Activated CD4-positive, alpha-beta T cell treated with anti-CD3 and anti-CD28 coated beads, Interleukin-2, amount 50 U/mL, for 1 hour (primary cell): ENCODE results near the gene CYP27B1.

ENCODE experiments used
- DNase-seq: peaks from one replicate; pipeline ENCODE4 v3.0.0-alpha.2; 2020

CYP27B1 gene

DNA sequence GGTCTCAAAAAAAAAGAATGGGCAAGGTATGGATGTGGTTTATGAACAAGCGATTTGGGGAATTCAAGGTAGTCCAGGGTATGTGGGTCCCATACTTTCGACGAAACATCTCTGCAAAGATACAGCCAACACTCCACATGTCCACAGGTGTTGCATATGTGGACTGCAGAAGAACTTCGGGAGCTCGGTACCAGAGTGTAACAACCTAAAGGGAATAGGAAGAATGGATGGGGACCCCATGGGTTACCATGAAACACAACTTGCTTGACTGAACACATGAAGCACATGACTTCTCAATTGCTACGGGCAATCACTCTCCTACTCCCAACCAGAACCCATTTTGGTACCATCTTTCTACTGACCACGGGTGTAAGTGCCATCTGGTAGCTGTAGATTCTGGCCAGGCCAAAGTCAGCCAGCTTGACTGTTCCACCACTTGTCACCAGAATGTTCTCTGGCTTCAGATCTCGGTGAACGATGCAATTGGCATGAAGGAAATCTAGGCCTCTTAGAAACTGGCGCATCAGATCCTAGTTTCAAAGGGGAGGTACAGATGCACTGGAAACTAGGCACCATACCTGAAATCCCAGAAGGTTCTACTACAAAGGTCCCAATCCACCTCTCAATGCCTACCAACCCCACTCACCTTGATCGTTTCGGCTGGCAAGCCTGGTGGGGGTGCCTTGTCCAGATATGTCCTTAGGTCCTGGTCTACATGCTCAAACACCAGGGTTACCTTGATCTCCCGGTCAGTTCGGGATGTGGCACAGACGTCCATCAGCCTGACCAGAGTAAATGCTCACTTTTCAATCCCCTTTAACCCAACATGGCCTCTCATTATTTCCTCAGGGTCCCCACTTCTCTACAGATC lies 16.1 kb downstream of the CYP27B1 start:
- no peak for DNase-seq

DNA sequence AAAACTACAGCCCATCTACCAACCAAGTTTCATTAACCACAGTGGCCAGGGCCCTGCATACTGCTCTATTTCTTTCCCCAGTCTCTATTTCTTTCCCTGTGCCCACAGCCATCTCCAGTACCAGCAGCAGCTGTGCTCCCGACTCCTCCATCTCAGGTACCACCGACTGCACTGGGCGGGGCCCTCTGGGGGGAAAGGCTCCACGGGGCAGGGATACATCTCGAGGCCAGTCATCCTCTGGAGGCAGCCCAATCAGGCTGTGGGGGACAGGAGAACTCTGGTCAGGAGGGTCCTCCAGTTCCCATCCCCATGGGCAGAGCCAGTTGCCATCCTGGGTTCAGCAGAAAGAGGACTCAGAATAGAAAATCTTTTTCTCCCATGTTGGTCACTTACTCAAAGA lies 17.8 kb downstream of the CYP27B1 start:
- no peak for DNase-seq

DNA sequence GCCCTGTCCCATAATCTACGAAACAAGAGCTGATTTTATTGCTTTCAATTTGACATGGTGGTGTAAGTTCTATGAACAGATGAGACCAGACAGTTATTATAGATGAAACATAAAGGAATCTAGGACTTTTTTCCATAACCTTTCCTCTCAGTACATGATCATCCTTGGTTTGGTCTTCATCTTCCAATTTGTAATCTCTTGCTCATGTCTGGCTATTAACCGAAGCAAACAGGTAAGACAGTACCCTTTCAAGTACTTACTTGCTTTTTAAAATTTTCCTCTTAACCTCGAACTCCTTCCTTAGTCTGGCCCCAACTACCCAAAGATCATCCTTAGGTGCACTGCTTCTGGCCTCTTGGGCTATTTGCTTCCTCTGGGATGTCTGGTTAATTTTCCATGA lies 20.9 kb downstream of the CYP27B1 start:
- no peak for DNase-seq

DNA sequence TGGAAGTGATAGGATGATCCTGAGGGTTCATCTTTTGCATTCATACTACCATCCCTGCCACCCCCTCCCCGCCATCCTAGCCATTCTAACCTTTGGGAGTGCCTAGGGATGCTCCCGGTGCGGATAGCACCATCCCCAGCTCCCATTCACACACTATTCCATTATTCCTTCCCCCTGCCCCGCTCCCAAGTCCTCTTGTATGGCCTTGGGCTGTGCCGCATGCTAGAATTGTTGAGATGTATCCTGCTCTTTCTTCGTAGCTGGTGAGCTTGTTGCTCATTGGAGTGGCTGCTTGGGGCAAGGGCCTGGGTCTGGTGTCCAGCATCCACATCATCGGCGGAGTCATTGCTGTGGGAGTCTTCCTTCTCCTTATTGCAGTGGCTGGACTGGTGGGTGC lies 21.4 kb downstream of the CYP27B1 start:
- DNase-seq, result no peak

DNA sequence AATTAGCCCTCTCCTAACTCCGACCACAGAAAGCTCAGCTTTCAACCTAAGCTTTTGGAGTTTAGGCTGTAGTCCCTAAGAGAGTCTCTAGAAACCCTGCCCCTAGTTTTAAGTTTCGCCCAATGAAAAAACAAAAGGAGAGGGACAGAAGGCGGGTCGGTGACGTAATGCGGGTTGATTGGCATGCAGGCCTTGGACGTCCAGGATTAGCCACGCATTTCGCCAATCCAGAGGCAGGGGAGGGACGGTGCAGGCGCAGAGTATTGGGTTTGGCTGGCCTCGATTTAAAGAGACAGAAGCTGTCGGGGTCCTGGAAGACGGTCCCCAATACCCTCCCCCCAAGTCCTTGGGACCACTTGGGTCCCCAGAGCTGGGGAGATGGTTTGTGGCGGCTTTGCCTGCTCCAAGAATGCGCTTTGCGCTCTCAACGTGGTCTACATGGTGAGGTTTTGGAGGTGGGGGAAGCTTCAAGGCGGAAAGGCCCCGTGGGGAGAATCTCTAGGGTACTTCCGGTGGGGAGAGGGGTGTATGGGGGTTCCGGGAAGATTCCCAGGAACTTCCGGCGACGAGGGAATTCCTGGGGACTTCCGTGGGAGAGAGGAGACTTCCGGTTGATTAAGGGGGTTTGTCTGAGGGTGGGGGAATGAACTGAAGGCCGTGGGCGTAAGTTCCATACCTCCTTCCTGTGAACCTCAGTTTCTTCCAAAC lies 21.9 kb downstream of the CYP27B1 start, which contains the start of gene TSPAN31:
TSPAN31 (plus strand) TSS at position 263 of the 708 bp plus-strand sequence; CDS start at position 379, 116 bp downstream.
- peak; percentile 93 for DNase-seq

DNA sequence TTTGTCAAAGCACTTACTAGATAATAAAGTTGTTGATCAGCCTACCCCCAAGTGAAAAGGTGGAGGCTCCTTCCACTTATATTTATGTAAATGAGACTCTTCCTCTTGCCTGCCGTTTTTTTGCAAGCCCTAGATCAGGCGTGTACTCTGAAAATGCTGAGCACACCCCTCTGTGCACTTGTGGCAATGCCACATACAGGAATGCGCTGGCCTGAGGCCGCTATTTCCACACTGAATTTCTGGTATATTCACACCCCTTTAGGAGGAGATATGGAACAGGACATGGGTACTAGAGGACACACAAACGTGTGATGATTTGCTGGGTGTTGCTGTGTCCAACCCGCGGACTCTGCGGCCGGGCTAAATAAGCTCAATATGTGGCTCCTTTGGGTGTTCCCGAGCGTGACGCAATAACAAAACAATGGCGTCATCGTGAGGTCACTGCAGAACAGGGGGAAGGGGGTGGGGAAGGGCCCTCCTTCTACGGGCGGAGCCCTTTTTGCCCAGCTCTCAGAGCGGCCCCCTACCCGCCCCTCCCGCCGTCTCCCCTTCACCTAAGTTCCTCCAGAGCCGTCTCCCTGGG lies 22.6 kb downstream of the CYP27B1 start:
- peak; percentile 67 for DNase-seq

DNA sequence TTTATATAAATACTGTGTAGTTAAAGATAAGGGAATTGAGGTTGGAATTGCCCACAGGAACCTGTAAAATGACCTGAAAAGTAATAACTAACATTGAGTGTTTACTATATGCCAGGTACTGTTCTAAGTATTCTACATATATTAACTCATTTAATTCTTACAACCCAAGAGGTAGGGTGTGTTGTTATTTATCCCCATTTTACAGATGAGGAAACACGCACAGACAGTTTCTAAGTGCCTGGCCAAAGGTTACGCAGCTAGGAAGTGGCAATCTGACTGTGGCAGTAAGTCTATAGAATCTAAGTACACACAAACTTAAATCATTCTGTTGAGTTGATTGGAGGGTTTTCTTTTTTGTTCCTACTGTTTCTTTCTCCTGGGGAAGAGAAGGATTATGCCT lies 23.1 kb downstream of the CYP27B1 start:
- DNase-seq, result no peak

DNA sequence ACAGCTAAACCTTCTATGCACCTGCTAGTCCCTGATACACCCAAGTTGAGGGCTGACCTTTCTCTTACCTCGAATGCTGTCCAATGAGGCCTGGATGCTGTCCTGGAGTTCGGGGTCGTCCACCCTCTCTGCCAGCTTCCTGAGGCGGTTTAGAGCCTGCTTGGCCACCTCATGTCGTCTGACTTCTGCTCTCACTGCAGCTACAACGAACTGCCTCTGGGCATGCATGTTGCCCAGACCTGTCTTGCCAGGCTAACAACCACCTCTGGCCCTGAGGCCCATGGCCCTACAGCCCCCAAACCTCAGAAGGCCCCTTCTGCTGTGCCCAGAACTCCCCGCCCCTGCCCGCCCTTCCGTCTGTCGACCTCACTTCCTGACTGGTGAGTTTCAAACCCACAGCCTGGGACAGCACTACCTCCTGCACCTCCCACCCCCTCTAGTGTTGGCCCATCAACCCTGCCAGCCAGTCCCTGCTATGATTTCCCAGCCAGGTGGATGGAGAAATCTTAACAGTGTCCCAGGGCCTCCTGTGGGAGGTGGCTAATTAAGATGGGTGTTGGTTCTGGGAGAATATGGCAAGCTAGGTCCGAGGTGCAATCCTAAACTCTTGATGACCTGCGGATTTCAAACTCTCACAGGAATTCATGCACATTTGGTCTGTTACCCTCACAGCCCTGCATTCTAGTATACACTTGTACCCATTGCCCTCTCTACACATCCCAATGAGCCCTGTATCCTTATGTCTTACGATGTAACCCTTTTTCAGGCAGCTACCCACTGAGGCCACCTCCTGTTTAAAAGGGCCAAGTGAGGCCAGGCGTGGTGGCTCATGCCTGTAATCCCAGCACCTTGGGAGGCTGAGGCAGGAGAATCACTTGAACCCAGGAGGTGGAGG lies 24.8 kb downstream of the CYP27B1 start:
- peak; percentile 71 for DNase-seq

DNA sequence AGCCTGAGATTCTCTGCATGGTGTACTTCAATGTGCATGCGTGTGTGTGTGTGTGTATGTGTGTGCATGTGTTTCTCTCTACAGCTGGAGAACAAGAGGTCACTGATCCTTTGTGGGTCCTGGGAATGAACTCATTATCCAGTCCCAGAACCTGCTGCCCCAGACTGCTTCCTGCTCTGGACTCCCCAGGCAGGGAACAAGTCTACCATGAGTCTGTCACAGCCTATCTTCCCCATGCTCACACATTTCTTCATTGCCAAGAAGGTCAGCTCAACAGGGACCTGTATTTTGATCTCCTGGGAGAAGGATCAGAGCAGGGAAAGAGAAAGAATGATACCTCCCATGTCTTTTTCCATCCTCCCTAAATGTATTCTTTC lies 25.5 kb downstream of the CYP27B1 start:
- DNase-seq, result no peak

DNA sequence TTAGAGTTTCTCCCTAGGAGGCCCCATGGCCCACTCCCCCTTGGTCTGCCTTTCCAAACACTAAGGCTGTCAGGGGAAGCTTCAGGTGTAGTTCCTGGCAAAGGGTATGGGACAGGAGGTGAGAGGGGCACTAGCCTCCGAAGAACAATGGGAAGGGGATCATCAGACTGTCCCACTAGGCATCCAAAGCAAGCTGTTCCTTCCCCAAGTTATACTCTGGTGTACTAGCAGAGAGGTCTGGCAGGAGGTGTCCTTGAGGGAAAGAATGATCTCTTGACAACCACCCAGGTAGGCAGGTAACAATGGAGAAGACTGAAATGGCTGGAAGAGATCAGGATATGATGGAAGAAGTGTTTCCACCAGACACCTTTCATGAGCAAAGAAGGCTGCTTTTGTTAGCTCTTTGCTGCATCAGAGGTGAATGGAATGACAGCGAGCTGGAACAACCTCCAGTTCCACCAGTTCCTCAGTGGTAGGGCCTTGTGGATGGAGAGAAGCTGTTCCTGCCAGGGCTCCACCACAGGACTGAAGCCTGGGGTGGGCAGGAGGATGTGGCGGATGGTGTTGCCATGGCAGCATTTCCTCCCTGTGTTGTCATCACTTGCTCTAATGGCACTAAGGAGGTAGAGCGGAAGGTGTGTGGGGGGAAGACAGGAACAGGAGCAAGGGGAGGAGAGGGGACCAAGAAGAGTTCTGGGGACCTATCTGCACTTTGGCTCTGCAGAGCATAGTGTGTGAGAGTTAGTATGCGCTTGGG lies 26.0 kb downstream of the CYP27B1 start:
- DNase-seq, result peak; percentile 66

DNA sequence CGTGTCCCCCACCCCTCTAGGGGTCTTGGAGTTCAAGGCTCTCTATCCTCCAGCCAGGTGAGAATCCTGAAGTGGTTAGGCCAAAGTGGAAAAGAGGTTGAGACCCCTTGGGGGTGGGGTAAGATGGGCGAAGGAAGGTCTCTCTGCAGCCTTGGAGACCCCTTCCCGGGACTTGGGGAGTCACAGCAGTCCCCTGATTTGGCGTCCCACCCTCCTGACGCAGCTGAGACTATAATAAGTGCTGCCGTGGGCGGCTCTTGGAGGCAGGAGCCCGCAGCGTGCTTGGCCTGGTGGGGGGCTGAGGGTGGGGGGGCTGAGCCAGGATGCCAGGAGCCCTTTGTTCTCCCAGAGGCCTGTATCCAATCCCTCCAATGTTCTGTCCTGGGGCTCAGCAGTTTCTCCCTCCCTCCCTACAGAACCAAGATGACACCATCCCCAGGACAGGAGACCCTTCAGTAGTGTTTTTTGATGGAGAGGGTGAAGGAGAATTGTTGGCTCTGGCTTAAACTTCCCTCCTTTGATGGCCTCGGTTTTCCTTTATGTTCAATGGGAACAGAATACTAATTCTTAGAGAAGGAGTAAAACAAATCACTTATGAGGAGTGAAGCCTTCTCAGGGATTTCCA lies 26.9 kb downstream of the CYP27B1 start:
- DNase-seq, result no peak

DNA sequence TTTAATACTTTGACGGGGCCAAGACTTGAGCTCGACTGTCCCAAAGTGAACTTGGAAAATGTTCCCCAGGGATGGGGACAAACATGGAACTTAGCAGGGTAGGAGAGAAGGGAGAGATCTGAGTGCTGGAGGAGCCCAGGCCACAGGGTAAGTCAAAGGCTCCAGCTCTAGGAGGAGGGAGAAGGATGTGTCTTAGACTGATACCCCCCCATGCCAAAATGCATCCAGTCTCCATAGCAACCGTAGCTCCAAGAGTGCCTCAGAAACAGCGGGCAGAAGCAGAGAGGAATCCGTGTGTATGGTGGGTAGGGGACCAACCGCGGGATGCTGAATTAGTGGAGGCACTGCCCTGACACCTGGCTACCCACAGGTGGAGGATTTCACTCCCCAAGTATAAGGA lies 27.5 kb downstream of the CYP27B1 start:
- DNase-seq, result no peak

DNA sequence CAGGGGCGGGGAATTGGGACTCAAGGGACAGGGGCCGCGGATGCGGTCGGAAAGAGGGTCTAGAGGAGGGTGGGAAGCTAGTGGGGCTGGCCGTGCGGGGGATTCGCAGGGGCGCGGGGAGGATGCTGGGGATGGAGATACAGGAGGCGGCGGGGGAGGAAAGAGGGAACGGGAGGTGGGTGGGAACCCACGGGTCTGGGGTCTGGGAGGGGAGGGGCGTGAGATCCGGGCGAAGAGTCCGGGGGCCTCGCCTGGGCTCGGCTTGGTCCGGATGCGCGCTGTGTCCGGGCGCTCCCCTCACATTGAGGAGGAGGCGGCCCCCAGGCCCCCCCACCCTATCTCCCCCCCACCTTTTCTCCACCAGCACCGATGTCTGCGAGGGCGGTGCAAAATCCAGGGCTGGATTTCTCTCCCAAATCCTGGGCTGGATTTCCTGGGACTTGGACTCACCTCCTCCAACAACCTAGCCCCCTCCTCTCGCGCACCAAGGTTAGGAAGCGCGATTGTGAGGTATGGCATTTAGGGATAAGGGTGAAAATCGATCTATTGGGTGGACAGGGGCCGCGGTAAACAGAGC lies 28.1 kb downstream of the CYP27B1 start, which contains the start of gene AGAP2:
AGAP2 (minus strand) TSS at position 82 of the 577 bp plus-strand sequence. CDS start 496 bp downstream, outside the sequence.
- no peak for DNase-seq

DNA sequence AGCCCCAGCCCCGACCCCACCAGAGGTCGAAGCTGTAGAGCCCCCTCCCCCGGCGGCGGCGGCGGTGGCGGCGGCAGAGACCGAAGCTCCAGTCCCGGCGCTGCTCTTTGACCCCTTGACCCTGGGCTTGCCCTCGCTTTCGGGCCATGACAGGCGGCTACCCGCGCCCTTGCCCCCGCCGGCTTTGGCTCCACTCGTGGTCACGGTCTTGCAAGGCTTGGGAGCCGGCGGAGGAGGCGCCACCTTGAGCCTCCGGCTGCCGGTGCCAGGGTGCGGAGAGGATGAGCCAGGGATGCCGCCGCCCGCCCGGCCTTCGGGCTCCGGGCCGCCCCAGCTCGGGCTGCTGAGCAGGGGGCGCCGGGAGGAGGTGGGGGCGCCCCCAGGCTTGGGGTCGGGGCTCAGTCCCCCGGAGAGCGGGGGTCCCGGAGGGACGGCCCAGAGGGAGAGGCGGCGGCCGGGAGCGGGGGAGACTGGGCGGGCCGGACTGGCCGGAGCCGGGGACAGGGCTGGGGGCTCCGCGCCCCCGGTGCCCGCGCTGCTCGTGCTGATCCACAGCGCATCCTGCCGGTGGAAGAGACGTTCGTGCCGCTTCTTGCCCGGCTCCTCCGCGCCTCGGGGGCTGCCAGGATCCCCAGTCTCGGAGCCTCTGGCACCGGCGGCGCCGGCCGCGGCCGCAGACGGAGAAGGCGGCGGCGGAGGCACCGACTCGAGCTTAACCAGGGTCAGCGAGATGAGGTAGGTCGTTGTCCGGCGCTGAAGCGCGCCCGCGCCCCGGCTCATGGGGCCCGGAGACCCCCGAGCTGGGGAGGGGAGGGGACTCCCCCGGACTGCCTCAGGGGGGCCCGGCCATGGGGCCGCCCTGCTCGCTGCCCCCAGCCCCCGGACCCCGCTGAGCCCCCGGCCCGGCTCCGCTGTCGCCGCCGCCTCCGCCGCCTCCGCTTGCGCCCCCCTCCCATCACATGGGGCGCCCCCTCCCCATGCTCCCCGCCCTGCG lies 29.1 kb downstream of the CYP27B1 start:
- no peak for DNase-seq

DNA sequence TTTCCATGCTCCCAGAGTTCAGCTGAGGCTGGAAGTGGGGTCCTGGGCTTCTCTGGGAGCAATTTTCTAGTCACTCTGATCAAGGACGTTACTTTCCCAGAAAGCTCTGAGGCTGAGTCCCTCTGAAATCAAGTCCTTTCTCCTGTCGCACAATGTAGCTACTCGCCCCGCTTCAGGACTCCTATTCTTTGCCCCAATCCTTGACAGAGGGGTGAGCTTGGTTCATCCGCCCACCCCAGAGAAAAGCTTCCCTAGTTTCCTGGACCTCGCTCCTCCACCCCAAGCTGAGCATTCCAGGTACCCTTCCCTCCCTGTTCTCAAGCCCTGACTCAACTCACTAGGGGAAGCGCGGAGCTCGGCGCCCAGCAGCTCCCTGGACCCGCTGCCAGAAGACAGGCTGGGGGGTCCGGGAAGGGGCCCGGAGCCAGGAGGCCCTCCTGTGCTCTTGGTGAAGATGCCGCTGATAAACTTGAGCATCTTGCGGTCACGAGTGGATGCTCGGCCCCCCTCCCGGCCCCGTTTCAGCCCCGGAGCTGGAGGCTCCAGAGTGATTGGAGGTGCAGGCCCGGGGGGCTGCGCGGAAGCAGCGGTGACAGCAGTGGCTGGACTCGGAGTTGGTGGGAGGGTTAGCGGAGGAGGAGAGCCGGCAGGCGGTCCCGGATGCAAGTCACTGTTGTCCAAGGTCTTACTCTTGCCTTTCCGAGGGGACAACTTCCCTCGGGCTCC lies 30.0 kb downstream of the CYP27B1 start:
- no peak for DNase-seq

DNA sequence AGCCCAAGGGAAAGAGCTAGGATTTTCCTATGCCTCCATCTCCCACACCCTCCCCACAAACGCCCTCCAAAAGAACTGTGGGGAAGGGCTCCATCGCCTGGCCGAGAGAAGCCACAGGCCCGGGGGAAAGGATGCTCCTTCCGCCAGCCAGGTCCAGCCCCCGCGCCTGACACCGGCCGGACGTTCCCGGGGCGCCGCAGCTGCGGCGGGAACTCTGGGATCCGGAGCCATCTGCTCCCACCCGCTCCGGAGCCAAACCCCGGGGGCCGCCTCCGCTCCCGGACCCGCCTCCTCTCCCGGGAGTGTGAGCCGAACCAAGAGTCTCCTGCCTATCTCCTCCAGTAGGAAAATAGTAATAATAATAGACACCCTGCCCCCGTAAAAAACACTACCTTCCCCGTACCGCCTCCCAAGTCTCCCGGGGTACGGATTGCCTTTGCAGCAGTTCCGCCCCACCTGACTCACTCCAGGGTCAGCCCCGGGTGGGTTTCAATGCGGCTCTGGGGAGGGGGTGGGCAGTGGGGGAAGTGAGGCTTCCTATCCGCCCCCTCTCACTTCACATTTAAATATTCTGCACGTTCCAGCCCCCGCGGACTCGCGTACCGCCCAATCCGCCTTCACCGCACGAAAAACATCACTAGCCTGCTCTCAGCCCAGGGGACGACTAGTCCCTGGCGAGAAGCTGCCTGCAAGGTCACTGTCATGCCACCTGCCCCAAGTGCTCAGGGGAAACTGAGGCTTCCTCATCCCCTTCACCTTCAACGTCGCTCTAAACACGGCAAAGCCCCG lies 30.7 kb downstream of the CYP27B1 start:
- no peak for DNase-seq

DNA sequence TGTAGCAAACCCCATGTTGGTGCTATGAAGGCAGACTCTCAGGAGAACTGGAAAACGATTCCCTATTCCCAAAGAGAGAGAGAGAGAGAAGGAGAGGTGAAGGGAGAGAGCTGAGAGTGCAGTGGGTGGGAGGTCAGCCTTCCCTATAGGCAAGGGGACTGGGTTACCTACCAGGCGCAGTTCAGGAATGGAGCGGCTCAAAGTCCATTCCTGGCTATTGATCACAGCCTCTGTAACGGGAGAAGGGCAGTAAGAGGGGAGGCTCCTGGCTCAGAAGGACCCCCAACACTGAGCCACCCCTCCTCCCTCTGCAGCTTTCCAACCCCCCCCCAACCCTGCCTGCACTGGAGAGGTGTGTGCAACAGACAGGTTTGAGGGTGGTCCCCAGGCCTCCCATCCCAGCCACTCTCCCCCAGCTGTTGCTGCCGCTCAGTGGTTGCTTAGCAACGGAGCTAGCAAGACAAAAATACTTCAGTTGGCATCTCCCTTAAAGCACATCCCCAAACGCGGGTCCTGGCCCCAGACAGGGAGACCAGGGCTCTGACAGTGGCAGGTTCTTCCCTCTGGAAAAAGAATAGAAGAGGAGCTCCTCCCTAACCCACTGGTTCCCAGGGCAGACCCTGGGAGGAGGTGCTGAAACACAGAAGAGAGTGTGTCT lies 31.6 kb downstream of the CYP27B1 start:
- no peak for DNase-seq

DNA sequence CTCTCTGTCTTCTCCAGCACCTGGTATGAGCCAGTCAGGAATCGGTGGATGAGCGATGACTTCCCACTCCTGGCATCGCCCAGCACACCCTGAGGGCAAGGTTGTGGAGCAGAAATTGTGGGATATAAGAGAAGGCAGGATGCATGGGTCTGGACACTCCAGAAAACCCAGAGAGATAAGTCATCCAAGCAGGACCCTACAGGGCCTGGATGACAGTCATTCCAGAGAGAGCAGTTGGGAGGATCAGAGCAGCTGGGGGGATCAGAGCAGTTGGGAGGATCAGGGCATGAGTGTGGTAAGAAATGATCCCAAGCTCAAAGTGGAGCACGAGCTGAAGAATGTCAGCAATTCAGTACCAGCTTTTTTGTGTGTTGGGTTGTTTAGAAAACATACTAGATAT lies 32.3 kb downstream of the CYP27B1 start:
- DNase-seq, result no peak
